Aorta (tissue), 5 donors: ENCODE measurements around the gene ZBP1. TPM values are rescaled to one million over a fixed set of nuclear protein-coding genes. Genes with fewer than 3 reads are reported as not detected.

Experiments used
- ATAC-seq: fragments of 200-7000 bp; cut with Tn5 transposase; one replicate; pipeline ENCODE4 v1.9.1; 2022; ENCODE audit warnings: moderate library complexity; ENCODE audit not compliant: low FRiP score
- DNase-seq, 2 donors: peaks; one replicate each; pipeline ENCODE4 v3.0.0-alpha.2; 2020
- H3K27ac ChIP-seq, 2 donors: one replicate each; pipeline ENCODE4 v1.5.1; 2013; ENCODE audit warnings: low read length in 2 of 2, mild to moderate bottlenecking in 2 of 2, moderate library complexity in 2 of 2, control low read depth in 1 of 2, inconsistent platforms in 1 of 2, low read depth in 1 of 2
- H3K27me3 ChIP-seq, 2 donors: one replicate each; pipeline ENCODE4 v1.6.1; 2013; ENCODE audit warnings: control low read depth in 1 of 2, low read length in 1 of 2, mild to moderate bottlenecking in 1 of 2, moderate library complexity in 1 of 2; ENCODE audit not compliant: insufficient read depth in 2 of 2, control insufficient read depth in 1 of 2
- H3K36me3 ChIP-seq, 2 donors: one replicate each; pipeline ENCODE4 v1.6.1; 2013; ENCODE audit warnings: control low read depth in 1 of 2, low read length in 1 of 2, mild to moderate bottlenecking in 1 of 2; ENCODE audit not compliant: insufficient read depth in 2 of 2, control insufficient read depth in 1 of 2
- H3K4me1 ChIP-seq, 2 donors: one replicate each; pipeline ENCODE4 v1.6.1; 2013; ENCODE audit warnings: low read length in 2 of 2, control low read depth in 1 of 2, mild to moderate bottlenecking in 1 of 2, moderate library complexity in 1 of 2; ENCODE audit not compliant: insufficient read depth in 2 of 2, control insufficient read depth in 1 of 2
- H3K4me3 ChIP-seq, 2 donors: one replicate each; pipeline ENCODE4 v1.5.1; 2013; ENCODE audit warnings: low read length in 2 of 2, control low read depth in 1 of 2, mild to moderate bottlenecking in 1 of 2
- H3K9me3 ChIP-seq: one replicate; pipeline ENCODE4 v1.6.1; 2013; ENCODE audit warnings: mild to moderate bottlenecking, low read length; ENCODE audit not compliant: control insufficient read depth
- WGBS, 2 donors: extraction: QIAGEN DNeasy Blood & Tissue Kit; methylation state at CpG; one replicate each; pipeline ENCODE4 v1.1.7; 2013; 5-methylcytosine and 5-hydroxymethylcytosine counted together
- intact Hi-C, 2 donors: fragments of 100-400 bp; cut with DNase I; formaldehyde crosslinking; loops; one replicate each; pipeline versions ENCODE4 v1.14.2 to v1.15.0; 2022
- polyA plus RNA-seq, 2 donors: library from polyadenylated mRNA; stranded (reverse); fragments of 200-250 nt; gene quantifications; one replicate each; pipeline ENCODE4 v1.2.3, GENCODE V29; 2013
- total RNA-seq, 2 donors: library from RNA; stranded (reverse); fragmentation: NEBNext Ultra II Directional; extraction: Animal tissue kit (Norgen Biotek cat#: 25700); gene quantifications; one replicate each; pipeline ENCODE4 v1.2.1, GENCODE V29; 2021
- donor health status: healthy with polysubstance abuse.
- donor health status: Bipolar disorder and iron deficiency.
- donor health status: DM: no; HTN: no; CAD: no.
- donor health status: DM: no; HTN: no; CAD: no.
- donor health status: DM: yes; HTN: yes; CAD: no.

ZBP1 gene
- total and polyA plus RNA-seq, 4 donors: 0.20 to 1.6 (median 0.69) TPM

DNA sequence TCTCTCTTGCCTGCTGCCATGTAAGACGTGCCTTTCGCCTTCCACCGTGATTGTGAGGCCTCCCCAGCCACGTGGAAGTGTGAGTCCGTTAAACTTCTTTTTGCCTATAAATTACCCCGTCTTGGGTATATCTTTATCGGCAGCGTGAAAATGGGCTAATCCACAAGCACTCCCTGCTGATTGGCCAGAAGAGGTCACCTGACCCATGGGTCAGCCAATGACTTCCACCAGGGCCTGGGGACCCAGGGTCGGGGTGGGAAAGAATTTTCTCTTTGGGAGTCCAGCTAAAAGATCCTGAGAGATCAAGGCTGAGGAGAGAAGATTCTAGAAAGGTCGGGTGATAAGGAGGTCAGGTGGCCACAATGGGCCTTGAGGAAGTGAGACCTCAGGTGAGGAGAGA, 17.1 kb downstream of the ZBP1 start:
- 94 to 96% methylated on average over 10 of the region's 10 CpGs for WGBS, 2 donors
- no peaks in the 10 kb centered on the region for H3K9me3 ChIP-seq
- ATAC-seq (no peak), DNase-seq (no peak)
- no peaks in the 10 kb centered on the region for H3K4me1 ChIP-seq
- H3K4me3 ChIP-seq: no peak overlapping the region
- H3K36me3 ChIP-seq: no peaks in the 10 kb centered on the region
- intact Hi-C loops: no loop called here
- H3K27ac ChIP-seq: no peak overlapping the region
- H3K27me3 ChIP-seq: no peaks in the 10 kb centered on the region

DNA sequence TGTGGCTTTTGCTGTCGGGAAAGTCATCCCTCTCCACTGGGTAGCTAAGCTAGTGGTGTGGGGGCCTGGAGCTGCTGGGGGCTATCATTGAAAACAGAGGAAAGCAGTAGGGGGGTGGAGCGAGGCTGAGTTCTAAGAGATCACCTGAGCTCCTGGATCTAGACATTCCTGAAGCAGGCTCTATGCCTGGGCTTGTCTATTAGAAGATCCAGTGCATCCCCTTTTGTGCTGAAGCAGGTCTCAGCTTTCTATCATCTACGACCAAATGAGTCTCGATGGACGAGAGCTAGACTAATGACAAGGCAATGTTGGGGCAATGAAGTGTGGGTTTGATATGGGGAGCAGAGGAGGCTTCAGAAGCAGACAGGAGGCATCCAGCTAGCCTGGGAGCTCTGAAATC, 18.5 kb downstream of the ZBP1 start:
- no peaks in the 10 kb centered on the region for H3K9me3 ChIP-seq
- H3K36me3 ChIP-seq: no peaks in the 10 kb centered on the region
- 93 to 95% methylated on average over 5 of the region's 5 CpGs for WGBS, 2 donors
- intact Hi-C loops: no loop called here
- H3K27ac ChIP-seq: no peak overlapping the region
- ATAC-seq (no peak), DNase-seq (no peak)
- H3K4me1 ChIP-seq: no peaks in the 10 kb centered on the region
- no peak overlapping the region for H3K4me3 ChIP-seq
- no peaks in the 10 kb centered on the region for H3K27me3 ChIP-seq

DNA sequence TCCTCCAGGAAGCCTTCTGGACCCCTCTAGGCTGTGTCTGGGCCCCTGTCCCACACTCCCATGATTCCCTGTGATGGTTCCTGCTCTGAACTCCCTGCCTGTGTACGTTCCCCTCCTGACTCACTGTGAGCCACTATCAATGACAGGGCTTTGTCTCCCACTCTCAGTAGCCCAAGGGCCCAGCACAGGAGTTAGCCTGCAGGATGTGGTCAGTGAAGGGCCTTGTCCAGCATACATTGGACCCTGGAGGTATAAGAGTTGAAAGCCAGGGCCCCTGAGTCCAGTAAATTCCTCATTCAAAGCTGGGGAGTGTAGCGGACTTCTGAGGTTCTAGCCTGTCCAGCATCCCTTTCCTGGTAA, 19.0 kb downstream of the ZBP1 start:
- H3K27me3 ChIP-seq: no peaks in the 10 kb centered on the region
- no peaks in the 10 kb centered on the region for H3K36me3 ChIP-seq
- ATAC-seq: no peak
- 84 to 89% methylated on average over 2 of the region's 2 CpGs for WGBS, 2 donors
- no peak for DNase-seq
- intact Hi-C loops: no loop called here
- H3K9me3 ChIP-seq: no peaks in the 10 kb centered on the region
- H3K27ac ChIP-seq: no peak overlapping the region
- H3K4me1 ChIP-seq: no peaks in the 10 kb centered on the region
- no peak overlapping the region for H3K4me3 ChIP-seq

GRCh38 chr20:57600320-57601210, 19.7 kb downstream of the ZBP1 start:
- DNase-seq (peak in 1 of 2 donors; percentile 33), ATAC-seq (no peak)
- Histone ChIP-seq H3K4me3 (no peak overlapping the region), H3K27me3 (no peaks in the 10 kb centered on the region), H3K36me3 (no peaks in the 10 kb centered on the region), H3K27ac (no peak overlapping the region), H3K4me1 (no peaks in the 10 kb centered on the region), H3K9me3 (no peaks in the 10 kb centered on the region)
- intact Hi-C loops: no loop called here
- 91 to 96% methylated on average over 13 of the region's 13 CpGs for WGBS, 2 donors

DNA sequence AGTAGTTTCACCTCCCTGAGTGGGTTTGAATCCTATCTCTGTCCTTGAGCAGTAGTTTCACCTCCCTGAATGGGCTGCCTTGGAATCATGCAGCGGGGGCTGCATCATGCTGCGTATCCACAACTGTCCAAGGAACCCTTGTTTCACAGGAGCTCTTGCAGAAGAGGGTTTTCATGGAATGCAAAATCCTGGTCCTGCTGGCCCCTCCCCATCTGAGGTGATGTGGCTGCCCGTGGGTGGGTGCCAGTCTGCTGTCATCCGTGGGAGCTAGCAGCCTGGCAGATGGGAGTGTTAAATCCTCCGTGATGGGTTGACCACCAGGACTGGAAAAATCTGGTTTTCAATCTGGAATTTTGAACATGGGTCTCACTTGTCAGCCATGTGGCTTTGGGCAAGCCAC, 21.7 kb downstream of the ZBP1 start:
- WGBS, 2 donors: 89 to 91% methylated on average over 5 of the region's 5 CpGs
- Histone ChIP-seq H3K36me3 (no peaks in the 10 kb centered on the region), H3K4me3 (no peak overlapping the region), H3K9me3 (no peaks in the 10 kb centered on the region), H3K27me3 (no peaks in the 10 kb centered on the region), H3K27ac (no peak overlapping the region), H3K4me1 (no peaks in the 10 kb centered on the region)
- ATAC-seq: no peak
- intact Hi-C loops: loop anchor here (10.0 kb wide), 2 partner anchors 214 to 1096 kb away; partner anchors contain the start of gene NPEPL1 (in 1 of the 2)
- peak in 1 of 2 donors; percentile 17 for DNase-seq

DNA sequence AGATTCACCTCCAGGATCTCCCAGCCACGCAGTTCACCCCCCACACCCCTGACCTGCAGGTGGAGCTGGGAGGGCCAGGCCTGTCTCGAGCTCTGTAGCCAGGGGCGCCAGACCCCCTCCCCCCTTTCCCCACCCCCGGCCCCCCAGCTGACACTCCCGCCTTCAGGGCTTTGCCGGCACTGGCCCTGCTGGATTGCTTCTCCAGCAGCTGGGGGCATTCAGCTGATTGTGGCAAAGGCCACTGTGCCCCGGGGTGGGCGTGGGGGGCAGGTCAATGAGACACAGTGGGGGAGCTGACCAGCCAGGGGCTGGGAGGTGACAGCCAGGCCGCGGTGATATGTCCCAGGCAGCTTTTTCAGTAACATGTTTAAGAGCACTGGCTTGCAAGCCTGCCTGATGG, 22.2 kb downstream of the ZBP1 start:
- 75 to 84% methylated on average over 7 to 10 of the region's 10 CpGs for WGBS, 2 donors
- DNase-seq (peak in 1 of 2 donors; percentile 23), ATAC-seq (no peak)
- Histone ChIP-seq H3K9me3 (no peaks in the 10 kb centered on the region), H3K27ac (no peak overlapping the region), H3K4me1 (no peaks in the 10 kb centered on the region), H3K36me3 (no peaks in the 10 kb centered on the region), H3K4me3 (no peak overlapping the region), H3K27me3 (no peaks in the 10 kb centered on the region)
- intact Hi-C loops: loop anchor here (10.0 kb wide), 2 partner anchors 213 to 1097 kb away; partner anchors contain the start of gene NPEPL1 (in 1 of the 2)

- intact Hi-C loops: loop anchor here (1.0 to 10.0 kb wide), 4 partner anchors 212 to 1098 kb away; partner anchors contain the start of gene NPEPL1 (in 1 of the 2)
- Histone ChIP-seq H3K4me3 (no peak overlapping the region), H3K4me1 (no peaks in the 10 kb centered on the region), H3K27ac (no peak overlapping the region), H3K9me3 (no peaks in the 10 kb centered on the region), H3K27me3 (no peaks in the 10 kb centered on the region), H3K36me3 (no peaks in the 10 kb centered on the region)
- DNase-seq: peak; percentile 82 to 91
- WGBS, 2 donors: 22 to 27% methylated on average over 34 to 39 of the region's 39 CpGs
- ATAC-seq: peak; percentile 83
Observed at GRCh38 chr20:57596998-57597939, 23.0 kb downstream of the ZBP1 start.

DNA sequence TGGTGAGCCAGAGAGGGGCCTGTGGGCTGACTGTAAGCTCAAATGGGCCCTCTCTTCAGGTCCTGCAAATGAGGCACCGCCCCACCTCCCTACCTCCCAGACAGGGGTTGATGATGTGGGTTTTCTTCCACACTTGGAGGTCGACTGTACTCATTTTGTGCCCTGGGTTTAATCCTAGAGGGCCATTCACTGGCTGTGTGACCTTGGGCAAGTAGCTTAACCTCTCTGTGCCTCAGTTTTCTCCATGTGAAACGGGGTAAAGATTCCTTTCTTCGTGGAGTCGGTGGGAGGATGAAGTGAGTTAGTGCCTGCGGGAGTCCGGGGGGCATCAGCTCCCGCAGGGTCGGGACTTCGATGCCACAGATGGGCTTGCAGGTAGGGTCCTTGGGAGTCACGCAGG, 23.9 kb downstream of the ZBP1 start:
- WGBS, 2 donors: 67 to 71% methylated on average over 11 of the region's 11 CpGs
- intact Hi-C loops: loop anchor here (10.0 kb wide), 2 partner anchors 212 to 1098 kb away; partner anchors contain the start of gene NPEPL1 (in 1 of the 2)
- no peak for ATAC-seq
- no peak overlapping the region for H3K27ac ChIP-seq
- peak in 1 of 2 donors; percentile 34 for DNase-seq
- H3K4me3 ChIP-seq: no peak overlapping the region
- H3K36me3 ChIP-seq: no peaks in the 10 kb centered on the region
- H3K9me3 ChIP-seq: no peaks in the 10 kb centered on the region
- no peaks in the 10 kb centered on the region for H3K27me3 ChIP-seq
- no peaks in the 10 kb centered on the region for H3K4me1 ChIP-seq
